Spleen (tissue), 7 donors: ENCODE measurements around the gene KCNK5.

Experiments used
- CTCF ChIP-seq, 11 experiments: fragments of 200-600 bp in 7 of 11; fragments of 450-650 bp in 4 of 11; sonication (generic) in 4 of 11; IDR thresholded peaks in 8 of 11; conservative IDR thresholded peaks in 3 of 11; 1 replicate in 7 of 11; 2 replicates in 4 of 11; pipeline versions ENCODE4 v1.4.0 to v1.8.0; 2016 to 2021; ENCODE audit warnings: antibody characterized with exemption in 11 of 11, inconsistent platforms in 4 of 11, mild to moderate bottlenecking in 1 of 11
- POLR2A ChIP-seq, 3 donors: fragments of 450-650 bp; IDR thresholded peaks; one replicate each; pipeline ENCODE4 v1.5.1; 2017; ENCODE audit warnings: antibody characterized with exemption in 3 of 3, mild to moderate bottlenecking in 1 of 3
- POLR2AphosphoS5 ChIP-seq, 3 donors: sonication (generic); formaldehyde crosslinking; IDR thresholded peaks; one replicate each; pipeline ENCODE4 v1.5.1; 2017; ENCODE audit warnings: antibody characterized with exemption in 3 of 3
- donor health status: DM: no; HTN: no; CAD: no; lungs with moderate emphysema.
- donor health status: DM: no; HTN: no; CAD: no.
- donor health status: DM: no; HTN: no; CAD: no.

GRCh38 chr6:39214120-39214813, 15.0 kb downstream of the KCNK5 start:
- TF ChIP-seq CTCF (IDR thresholded peaks at IDR 0.05 in 8 of 11, conservative IDR thresholded peaks at IDR 0.05 in 3 of 11) (no peak), POLR2A (IDR thresholded peaks at IDR 0.05) (no peak), POLR2AphosphoS5 (IDR thresholded peaks at IDR 0.05) (no peak)
